Activated CD4-positive, CD25-positive, alpha-beta regulatory T cell treated with anti-CD3 and anti-CD28 coated beads, Interleukin-2, amount 50 U/mL, for 16 hours (primary cell): ENCODE results near the gene RASSF7.
"Not testable (repeated sequence)": the region's sequence is repeated elsewhere in the genome, so short reads cannot be mapped to it uniquely, and the experiment has no call there.

Source experiments
- DNase-seq: peaks from one replicate; pipeline ENCODE4 v3.0.0-alpha.2; 2020; ENCODE audit warnings: low read depth, low spot score

RASSF7 gene

DNA sequence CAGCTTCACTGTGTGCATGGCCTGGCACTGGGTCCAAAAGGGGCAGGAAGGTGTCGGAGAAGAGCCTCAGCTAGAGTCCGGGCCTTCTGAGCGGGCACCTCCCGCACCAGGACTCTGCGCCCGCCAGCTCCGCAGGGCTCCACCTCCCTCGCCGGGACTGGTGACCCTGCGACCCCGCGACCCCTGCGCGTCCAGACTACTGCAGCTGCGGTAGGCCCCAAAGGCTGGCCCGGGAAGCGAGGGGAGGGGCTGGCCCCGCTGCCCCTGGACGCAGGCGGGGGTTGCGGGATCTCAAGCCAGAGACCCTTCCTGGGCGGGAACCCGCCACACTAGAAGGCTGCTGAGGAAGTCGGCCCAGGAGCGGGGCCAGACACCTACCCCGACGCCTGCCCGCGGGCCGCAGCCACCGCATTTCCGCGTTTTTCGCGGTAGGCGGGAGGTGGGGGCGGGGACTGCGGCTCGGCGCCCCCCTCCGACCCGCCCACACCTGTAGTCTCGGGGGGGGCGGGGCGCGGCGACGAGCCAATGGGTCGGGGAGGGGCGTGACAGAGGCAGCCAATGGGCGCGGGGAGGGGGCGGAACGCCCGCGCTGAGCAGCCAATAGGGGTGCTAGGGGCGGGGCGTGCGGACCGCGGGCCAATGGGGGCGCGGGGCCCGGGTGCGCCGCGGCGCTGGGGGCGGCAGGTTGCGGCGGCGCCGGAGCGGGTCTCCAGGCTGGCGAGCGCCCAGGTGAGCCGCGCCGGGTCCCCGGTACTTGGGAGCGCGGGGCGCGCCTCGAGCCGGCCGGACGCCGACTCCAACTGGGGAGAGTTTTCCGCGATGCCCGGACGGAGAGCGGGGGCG lies at the start of gene RASSF7, which contains the start of gene LMNTD2:
RASSF7 (plus strand) TSS at position 666 of the 843 bp plus-strand sequence. CDS start 799 bp downstream, outside the sequence.
LMNTD2 (minus strand) TSS at position 434 of the 843 bp plus-strand sequence; CDS start at position 412, 22 bp downstream.
- peak; percentile 90 for DNase-seq

- no peak for DNase-seq
These were observed 47.8 kb upstream of the RASSF7 start for GRCh38 chr11:512761-513595.

GRCh38 chr11:514606-515005 lies 46.2 kb upstream of the RASSF7 start:
- DNase-seq, result no peak

- no peak for DNase-seq
These were observed 45.6 kb upstream of the RASSF7 start for GRCh38 chr11:515131-515530.

GRCh38 chr11:516400-516799 lies 44.4 kb upstream of the RASSF7 start:
- DNase-seq, result no peak

- DNase-seq, result not testable (repeated sequence)
These were observed 43.7 kb upstream of the RASSF7 start for GRCh38 chr11:516918-517685.

- DNase-seq, result peak; percentile 82
These were observed 42.1 kb upstream of the RASSF7 start for GRCh38 chr11:518463-519202.

GRCh38 chr11:520428-521176 lies 40.2 kb upstream of the RASSF7 start:
- no peak for DNase-seq

GRCh38 chr11:521177-521688 lies 39.5 kb upstream of the RASSF7 start:
- DNase-seq, result no peak

GRCh38 chr11:526192-526591 lies 34.6 kb upstream of the RASSF7 start:
- DNase-seq, result no peak

GRCh38 chr11:528166-528814 lies 32.5 kb upstream of the RASSF7 start:
- no peak for DNase-seq

DNA sequence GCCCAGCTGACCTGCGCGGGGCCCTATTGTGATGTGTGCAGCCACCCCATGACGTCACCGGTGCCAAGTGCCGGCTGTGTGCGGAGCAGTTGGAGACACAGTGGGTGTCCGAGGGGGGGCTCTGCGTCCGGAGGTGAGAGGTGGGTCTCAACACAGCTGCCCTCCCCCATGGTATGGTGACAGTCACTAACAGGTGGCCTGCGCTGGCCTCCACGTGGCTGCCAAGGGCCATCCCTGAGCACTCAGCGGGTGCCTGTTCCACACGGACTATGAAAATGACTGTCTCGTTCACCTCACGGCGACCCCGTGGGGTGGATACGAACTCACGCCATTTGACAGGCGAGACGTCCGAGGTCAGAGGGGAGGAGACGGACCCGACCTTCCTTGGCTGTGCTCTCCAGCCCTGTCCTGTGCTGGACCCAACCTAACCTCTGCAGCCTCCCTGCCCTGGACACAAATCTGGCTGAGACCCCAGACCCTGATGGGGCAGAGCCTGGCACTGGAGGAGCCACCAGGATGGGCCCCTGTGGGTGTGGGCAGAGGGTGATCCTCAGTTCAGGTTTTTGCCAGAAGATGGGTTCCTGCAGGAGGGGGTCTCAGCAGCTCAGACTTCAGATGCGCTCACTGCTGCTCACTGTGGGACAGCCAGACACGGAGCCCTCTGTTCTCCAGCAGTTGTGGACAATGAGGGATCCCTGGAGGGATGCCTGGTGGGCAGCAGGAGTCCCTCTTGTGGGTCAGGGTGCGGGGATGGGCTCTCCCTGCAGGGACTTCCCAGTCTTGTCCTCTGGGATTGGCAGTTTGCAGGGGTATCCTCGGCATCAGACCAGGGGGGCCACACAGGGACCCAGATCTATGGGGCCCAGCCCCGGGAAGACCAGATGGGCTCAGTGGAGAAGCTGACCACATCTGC lies 31.7 kb upstream of the RASSF7 start:
- DNase-seq, result no peak

- no peak for DNase-seq
These were observed 30.9 kb upstream of the RASSF7 start for GRCh38 chr11:529728-530411.

DNA sequence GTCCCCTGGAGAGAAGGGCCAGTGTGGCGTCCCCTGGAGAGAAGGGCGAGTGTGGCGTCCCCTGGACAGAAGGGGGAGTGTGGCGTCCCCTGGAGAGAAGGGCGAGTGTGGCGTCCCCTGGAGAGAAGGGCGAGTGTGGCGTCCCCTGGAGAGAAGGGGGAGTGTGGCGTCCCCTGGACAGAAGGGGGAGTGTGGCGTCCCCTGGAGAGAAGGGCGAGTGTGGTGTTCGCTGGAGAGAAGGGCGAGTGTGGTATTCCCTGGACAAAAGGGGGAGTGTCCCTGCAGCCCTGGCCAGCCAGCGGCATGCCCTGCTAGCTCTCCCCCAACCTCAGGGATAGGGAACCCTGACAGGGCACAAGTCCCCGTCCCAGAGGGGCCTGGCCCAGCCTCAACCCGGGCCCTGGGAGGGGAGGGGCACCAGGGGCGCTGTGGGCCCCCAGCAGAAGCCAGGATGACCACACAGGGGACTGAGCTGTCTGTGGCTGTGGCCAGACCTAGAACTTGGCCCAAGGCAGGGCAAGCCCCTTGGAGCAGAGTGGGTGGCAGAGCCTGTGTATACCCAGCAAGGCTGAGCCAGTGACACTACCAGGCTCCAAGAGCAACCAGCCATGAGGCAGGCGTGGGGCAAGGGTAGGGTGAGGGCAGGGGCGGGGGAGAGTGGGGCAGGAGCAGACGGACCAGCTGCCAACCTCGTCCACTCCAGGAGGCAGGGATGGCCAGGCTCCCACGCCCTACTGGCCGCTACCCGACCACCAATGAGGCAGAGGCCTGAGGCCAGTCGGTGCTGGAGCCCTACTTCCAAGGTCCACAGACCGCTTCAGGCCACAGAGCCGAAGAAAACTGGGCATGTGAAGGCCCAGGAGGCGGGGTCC lies 29.6 kb upstream of the RASSF7 start:
- DNase-seq, result no peak

GRCh38 chr11:531919-532526 lies 28.7 kb upstream of the RASSF7 start:
- DNase-seq, result no peak

DNA sequence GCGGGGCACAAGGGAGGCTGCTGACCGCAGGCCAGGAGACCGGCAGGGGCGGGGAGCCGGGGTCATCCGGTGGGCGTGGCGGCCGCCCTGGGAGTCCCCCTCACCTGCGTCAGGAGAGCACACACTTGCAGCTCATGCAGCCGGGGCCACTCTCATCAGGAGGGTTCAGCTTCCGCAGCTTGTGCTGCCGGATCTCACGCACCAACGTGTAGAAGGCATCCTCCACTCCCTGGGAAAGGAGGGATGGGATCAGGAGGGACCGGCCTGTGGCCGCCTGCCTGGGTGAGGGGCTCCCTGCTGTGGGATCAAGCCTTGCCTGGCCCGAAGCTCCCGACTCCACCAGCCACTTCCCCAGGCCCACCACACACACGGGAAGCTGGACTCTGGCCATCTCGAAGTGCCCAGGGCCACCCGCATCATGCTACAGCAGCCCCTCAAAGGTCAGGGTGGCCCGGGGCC lies 28.2 kb upstream of the RASSF7 start:
- no peak for DNase-seq
